NCI-H82 treated with DMSO at 0.1 percent for 48 hours (cell line): ENCODE measurements around the gene RAB9A.
"Not testable (repeated sequence)": the region's sequence is repeated elsewhere in the genome, so short reads cannot be mapped to it uniquely, and the experiment has no call there.

Source experiments
- DNase-seq: peaks from one replicate; lab custom pipeline; 2025; ENCODE audit not compliant: unreplicated experiment; lab: John Stamatoyannopoulos, UW

RAB9A gene

DNA sequence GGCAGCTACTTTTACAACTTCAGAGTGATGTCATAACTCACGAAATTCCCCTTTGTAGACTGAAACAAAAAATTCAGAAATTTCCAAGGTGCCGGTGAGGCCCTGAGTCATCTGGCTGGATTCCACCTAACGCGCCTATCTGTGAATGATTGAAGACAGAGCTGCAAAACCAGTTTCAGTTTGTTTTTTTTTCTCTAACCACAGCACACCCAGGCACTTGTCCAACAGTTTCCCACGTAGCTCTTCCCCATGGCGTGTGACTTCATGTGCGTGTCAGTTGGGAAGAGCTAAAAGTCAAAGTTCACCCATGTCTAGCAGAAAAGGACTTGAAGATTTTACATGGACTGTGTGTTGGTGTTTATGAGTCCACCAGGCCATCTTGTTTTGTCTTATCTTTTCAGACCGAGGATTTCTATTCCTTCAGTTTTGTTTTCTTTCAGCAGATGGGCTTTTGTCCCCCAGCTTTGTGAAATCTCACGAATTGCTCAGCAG is 19.6 kb upstream of the RAB9A start:
- no peak for DNase-seq

DNA sequence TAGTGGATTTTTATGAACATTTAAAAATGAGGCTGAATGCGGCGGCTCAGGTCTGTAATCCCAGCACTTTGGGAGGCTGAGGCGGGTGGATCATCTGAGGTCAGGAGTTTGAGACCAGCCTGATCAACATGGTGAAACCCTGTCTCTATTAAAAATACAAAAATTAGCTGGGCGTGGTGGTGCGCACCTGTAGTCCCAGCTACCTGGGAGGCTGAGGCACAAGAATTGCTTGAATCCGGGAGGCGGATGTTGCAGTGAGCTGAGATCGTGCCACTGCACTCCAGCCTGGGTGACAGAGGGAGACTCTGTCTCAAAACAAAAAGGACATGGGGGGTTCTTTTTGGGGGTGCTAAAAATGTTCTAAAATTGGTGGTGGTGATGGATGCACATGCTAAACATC is 19.2 kb upstream of the RAB9A start:
- DNase-seq: not testable (repeated sequence)

DNA sequence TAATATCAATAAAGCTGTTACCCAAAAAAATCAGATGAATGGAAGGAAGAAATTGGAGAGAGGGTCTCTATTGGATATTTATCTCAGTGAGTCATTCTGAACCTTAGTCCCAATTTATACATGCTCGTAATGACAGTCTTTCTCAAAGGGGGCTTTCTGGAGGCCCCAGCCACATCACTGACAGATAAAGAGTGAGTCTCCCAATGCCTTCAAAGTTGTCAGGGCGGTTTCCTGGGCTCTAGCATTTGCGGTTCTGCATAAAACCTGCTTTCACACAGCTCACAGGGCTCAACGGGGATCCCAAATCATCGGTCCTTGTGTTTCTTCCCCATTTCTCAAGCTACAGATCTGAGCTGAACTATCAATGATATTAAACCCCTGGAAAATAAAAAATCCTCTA is 18.7 kb upstream of the RAB9A start:
- no peak for DNase-seq

DNA sequence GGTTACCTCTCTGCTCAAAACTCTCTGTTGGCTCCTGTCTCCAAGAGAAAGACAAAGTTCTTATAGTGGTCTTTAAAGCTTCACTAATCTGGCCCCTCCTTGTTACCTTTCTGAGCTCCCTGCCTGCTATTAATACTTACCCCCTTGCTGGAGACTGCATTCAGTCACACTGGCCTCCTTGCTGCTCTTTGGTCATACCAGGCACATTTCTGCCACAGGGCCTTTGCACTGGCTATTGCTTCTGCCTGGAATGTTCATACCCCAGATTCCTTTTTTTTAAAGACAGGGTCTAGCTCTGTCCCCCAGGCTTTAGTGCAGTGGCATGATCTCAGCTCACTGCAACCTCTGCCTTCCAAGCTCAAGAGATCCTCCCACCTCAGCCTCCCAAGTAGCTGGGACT is 15.9 kb upstream of the RAB9A start:
- DNase-seq: no peak

DNA sequence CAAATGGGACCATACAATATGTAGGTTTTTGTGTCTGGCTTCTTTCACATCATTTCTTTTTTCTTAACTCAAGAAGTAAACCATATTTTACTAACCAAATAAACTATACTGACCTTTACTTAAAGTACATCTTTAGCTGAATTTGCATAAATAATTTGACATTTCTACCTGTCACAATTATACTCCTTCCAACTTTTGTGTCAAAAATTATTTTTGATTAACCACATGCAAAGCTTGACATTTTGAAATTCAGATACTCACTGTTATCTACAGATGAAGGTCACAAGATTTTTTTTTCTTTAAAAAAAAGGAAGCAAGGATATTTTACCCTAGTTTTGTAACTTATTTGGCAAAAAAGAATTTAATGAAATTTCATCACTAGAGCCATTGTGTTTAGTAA is 12.0 kb upstream of the RAB9A start:
- DNase-seq: no peak

DNA sequence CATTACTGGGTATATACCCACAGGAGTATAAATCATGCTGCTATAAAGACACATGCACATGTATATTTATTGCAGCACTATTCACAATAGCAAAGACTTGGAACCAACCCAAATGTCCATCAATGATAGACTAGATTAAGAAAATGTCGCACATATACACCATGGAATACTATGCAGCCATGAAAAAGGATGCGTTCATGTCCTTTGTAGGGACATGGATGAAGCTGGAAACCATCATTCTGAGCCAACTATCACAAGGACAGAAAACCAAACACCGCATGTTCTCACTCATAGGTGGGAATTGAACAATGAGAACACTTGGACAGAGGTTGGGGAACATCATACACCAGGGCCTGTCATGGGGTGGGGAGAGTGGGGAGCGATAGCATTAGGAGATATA is 9.2 kb upstream of the RAB9A start:
- DNase-seq: not testable (repeated sequence)

DNA sequence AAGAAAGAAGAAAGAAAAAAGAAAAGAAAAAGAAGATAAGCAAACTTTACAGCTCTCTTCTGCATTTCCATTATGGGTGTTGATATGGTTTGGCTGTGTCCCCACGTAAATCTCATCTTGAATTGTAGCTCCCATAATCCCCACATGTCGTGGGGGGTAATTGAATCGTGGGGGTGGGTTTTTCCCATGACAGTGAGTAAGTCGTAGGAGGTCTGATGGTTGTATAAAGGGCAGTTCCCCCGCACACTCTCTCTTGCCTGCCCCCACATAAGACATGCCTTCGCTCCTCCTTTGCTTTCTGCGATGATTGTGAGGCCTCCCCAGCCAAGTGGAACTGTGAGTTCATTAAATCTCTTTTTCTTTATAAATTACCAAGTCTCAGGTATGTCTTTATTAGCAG is 7.3 kb upstream of the RAB9A start:
- DNase-seq: no peak

DNA sequence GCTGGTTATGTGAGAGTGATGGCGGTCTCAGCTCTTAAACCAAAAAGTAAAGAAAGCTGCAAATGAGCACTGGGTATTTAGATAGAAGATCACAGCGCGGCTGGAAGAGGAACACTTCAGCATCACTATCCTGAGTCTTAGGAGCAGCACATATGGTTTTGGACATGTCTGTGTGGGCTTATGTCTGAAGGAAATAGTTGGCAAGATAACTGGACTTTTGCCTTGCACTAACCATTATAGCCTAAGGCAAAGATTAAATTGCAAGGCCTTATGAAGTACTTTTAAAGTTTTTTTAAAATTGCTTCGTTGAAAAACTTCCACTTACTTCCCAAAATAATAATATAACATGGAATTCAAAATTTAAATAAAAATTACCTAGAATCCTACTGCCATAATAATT is 4.6 kb upstream of the RAB9A start:
- no peak for DNase-seq

DNA sequence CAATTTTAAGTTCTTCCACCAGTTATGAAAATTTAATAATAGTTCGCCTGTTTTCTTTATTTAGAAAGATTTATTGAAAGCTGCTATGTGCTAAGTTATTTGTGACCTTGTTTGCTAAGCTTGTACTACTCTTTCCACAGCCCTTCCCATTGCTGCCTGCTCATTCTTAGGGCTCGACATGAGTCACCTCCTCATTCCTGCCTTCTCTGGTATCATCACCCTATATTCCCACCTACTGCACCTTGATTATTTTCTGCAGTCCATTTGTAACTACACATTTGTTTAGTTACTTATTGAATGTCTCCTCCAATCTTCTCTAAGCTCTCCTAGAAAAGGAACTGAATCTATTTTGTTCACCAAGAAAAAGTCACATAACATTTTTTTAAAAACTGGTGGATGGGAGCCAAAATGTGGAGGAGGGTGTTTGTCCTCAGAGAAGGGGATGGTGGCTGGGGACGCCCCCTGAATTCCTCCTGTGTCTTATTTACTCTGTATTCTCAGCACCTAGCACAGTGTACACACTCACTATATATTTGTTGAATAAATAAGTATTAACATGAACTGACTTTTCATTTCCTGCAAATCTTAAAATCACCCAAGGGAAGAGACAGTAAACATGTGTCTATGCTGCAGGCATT is 3.7 kb upstream of the RAB9A start:
- DNase-seq: no peak

DNA sequence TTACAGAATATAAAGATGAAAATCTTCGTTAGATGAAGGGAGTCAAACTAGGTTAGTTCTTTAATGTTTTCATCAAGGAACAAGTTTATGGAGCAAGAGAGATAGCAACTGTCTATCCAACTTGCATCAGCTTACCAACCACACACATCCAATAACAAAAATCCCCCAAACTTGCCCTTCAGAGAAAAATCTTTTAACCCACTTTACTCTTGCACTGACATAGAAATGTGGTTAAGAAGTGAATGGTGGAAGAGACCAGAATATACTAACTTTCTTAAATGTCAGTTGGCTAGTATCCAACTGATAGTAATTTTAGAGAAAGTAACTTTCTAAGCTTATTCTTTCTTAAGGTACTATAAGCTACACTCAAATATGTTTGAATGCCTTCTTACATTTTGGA is 1.7 kb upstream of the RAB9A start:
- DNase-seq: no peak

DNA sequence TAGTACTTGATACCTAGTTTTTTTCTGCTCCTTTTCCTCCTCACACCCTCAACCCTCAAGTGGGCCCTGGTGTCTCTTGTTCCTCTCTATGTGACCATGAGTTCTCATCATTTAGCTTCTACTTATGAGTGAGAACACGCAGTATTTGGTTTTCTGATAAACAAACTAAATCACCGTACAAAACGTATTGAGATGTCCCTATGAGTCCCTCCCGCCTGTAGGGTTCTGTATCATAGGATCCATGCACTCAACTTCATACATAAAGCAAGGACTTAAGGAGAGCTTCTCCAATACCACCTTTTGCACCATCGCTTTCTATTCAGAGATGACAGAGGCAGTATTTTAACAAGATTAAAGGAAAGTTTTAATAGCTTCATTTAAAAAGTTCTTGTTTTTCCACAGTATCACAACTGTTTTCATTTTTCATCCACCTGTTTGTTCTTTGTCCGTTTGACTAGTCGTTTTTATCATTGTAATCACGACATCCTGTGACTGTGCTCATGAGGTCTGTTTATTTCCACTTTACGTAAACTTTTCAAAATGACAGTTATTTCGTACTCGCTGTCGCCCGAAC is 457 bp upstream of the RAB9A start:
- no peak for DNase-seq

DNA sequence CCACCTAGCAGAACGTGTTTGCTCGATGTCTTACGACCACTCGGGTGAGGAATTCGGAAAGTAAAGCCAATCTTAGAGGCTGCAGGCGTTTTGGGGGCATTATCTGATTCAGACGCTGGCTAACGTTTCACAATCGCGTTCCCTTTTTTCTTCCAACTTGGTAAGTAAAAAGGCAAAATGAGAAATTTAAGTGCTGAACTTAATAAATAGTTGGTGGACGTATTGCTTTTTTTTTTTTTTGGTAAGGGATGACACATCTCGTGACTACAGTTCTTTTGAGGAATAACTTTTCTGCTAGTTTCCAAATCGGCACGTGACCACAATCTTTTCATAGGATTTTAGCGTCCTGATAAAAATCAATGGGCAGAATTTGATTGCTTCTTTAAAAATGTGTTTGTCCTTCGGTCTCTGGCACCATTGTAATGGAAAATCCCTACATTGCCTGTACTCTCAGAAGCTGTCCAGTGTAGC is 848 bp downstream of the RAB9A start:
- DNase-seq: no peak

DNA sequence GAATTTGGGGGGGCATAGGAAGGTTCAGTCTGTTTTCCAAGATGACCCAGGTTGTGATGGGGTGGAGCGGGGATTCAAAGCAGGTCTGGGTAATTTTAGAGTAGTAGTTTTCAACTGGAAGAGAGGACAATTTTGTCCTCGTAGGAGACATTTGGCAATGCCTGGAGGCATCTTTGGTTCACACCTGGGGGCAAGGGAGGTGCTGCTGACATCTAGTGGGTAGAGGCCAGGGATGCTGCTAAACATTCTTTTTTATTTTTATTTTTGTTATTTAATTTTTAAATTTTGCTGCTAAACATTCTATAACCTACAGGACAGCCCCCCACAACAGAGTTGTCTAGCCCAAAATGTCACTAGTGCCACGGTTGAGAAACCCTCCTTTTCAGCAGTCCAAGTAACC is 1.9 kb downstream of the RAB9A start:
- no peak for DNase-seq

DNA sequence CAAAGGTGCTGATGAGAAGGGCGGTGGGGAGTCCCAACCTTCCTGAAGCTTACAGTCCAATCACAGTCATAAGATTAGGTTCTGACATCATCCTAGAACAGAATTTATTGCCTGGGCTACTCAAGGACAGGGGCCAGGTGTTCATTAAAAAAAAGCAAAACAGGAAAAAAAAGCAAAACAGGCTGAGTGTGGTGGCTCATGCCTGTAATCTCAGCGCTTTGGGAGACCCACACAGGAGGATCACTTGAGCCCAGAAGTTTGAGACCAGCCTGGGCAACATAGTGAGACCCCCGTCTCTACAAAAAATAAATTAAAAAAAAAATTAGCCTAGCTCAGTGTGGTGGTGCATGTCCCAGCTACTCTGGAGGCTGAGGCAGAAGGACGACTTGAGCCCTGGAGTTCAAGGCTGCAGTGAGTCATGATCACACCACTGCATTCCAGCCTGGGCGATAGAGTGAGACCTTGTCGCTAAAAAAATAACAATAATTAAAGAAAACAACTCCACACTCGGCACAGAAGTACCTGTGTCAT is 3.0 kb downstream of the RAB9A start:
- no peak for DNase-seq

DNA sequence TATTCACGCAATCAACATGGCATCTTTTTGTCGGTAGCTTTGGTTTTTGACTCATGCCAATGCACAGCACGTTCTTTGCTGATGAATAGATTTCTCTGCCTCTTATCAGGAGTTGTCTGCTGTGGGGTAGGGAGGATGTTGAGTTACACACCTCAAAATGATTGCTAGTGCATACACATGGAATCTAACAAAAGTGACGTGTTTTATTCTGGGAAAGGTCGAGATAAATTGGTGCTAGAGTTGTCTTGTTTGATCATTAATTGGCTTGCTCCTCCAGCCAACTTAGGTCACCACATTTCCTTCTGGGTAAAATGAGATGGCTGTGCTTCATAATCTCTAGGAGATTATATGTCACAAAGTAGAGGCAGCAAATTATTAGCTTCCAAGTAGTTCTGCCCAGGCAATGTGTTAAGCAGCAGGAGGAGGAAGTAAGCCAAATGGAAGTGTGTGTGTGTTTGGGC is 3.9 kb downstream of the RAB9A start:
- DNase-seq: no peak

DNA sequence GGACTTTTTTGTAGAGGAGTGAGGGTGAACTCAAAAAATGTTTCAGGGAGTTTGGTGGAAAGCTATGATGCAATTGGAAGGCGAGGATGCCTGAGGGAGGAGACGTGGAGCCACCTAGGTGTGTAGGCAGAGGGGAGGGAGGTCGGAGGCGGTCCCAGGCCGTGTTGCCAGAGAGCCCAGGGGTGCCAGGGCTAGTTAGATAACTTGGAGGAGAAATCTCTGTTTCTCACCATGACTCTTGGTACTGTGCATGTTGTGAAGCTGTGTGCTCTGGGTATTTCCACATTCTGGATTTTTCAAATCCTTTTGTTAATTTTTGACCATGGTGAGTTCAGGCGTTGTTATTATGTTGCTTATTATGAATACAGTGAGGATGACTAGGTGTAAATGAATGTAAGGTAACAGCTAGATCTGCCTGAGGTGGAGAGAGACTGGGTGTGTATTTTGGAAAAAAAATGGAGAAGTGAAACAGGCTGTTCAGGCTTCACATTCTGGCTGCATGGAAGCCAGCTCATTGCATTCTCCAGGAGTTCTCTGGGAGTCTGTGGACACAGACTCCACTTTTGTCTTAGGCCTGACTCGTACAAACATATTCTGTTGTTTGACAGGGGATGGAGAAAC is 4.5 kb downstream of the RAB9A start:
- no peak for DNase-seq

DNA sequence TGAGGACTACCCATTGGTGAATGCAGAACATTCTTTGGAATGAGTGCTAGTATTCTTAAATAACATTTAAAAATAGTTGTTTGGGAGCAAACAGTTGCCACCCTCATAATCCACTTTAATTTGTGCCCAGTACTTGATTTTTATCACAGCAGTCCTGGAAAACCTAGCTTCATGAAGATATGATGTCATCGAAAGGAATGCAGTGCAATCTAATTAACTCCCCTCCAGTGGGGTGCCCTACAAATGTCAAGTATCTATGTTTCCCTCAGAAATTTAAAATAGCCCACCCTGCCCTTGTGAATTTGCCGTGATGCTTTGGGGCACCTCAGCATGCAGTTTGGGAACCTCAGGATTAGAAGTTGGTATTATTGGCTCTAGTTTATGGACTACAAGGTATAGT is 5.4 kb downstream of the RAB9A start:
- no peak for DNase-seq

DNA sequence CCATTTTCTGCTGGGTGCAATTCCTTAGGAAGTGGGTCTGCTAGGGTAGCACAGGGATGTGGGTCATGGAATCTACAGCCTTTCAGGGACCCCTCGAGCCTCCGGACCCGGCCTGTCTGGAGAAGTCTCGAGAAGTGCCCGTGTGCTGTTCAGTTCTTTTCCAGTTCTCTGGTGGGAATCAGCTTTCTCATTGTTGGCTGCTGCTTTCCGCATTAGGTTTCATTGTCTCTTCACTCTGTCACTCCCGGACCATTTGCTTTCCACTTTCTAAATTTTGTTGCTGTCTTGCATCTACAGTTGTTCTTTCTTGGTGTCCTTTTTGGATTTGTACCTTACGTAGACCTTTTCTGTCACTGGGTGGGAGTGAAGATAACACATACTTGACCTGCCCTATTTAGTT is 6.1 kb downstream of the RAB9A start:
- DNase-seq: no peak

DNA sequence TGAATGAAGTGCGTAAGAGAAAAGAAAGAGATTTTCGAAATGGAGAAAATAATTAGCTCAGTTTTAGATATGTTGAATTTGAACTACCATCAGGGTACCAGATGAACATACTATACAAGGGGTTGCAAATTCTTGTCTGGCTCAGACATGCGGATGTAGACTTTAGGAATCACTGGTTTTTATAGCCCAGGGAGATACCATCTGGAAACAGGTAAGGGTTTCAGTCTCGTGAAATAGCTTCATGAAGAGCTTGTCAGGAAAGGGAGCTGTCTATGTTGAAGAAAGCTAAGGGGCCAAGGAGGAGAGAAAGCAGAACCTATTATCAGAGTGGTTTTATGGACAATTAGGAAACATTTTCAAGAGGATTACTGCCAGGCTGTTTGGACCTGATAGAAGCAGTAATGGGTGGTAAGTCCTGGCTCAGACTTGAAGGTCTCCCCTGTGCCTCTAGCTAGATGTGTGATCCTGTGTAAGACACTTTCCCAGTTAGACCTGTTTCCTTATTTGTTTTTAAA is 6.7 kb downstream of the RAB9A start:
- no peak for DNase-seq

DNA sequence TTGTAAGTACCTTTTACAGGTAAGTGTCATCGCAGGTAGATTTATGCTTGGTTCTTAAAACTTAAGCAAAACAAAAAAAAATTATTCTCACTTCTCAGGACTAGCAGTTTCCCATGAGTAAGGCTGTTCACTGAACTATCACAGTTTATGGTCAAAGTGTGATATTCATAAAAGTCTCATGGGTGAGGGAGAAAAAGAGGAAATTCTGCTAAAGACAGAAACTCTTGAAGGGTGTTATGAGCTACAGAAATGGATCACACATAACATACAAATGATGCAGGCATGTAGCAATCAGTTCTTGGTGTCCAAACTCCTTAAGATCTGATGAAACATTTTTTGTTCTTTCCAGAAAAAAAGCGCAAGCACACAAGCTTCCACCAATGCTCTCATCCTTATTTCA is 8.5 kb downstream of the RAB9A start:
- no peak for DNase-seq

DNA sequence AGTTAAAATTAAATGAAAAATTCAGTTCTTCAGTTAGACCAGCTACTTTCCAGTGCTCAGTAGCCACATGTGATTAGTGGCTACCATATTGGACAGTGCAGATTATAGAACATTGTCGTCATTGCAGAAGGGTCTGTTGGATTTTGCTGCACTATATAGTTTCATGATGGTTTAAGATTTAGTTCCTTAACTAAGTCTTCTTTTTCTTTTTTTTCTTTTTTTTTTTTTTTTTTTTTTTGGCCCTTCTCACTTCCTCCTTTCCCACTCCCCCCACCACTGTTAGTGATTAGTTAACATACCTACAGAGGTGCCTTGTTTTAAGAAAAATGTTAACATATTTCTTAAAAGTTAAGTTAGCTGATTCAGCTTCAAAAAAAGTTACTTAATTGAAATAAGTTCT is 9.0 kb downstream of the RAB9A start:
- DNase-seq: no peak

DNA sequence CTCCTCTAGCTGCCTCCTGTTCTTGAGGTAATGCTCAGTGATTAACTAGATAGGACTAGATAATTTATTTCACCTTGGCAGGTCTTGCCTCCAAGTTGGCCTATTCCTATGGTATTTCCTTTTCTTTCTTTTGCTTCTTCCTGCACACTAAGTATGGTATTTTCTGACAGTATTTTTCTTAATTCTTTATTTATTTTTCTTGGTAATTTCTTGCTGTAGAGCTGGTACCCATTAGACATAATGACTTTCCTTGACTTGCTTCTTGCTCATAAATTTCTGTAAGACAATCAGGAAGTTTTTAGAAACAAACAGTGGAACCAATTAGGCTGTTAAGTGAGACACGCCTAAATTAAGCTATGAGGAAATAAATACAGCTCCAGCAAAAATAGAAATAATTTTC is 9.5 kb downstream of the RAB9A start:
- no peak for DNase-seq
